CD14-positive monocyte (primary cell): Measurements from ENCODE around the gene PDE6H. TPM values are rescaled to one million over a fixed set of nuclear protein-coding genes. Genes with fewer than 3 reads are reported as not detected.

Experiments
- DNase-seq, 3 donors: peaks; one replicate each; pipeline ENCODE4 v3.0.0-alpha.2; 2011 to 2022
- H2AFZ ChIP-seq: 2 replicates; pipeline ENCODE4 v1.6.0; 2012; ENCODE audit warnings: mild to moderate bottlenecking, low read depth, low read length, inconsistent platforms; ENCODE audit not compliant: insufficient read depth, poor library complexity, severe bottlenecking
- H3K27ac ChIP-seq, 2 donors: 1 replicate in 1 of 2; 2 replicates in 1 of 2; pipeline ENCODE4 v1.5.1; 2012 to 2013; ENCODE audit warnings: low read length in 2 of 2, control low read depth in 1 of 2, inconsistent platforms in 1 of 2, low read depth in 1 of 2, mild to moderate bottlenecking in 1 of 2
- H3K27me3 ChIP-seq, 2 donors: one replicate each; pipeline versions ENCODE4 v1.6.0 to v1.6.1; 2011 to 2013; ENCODE audit warnings: low read length in 2 of 2; ENCODE audit not compliant: control insufficient read depth in 2 of 2, insufficient read depth in 2 of 2
- H3K36me3 ChIP-seq, 2 donors: replicated peaks in 1 of 2; 1 replicate in 1 of 2; 2 replicates in 1 of 2; pipeline versions ENCODE4 v1.5.1 to v1.6.1; 2012 to 2013; ENCODE audit warnings: low read length in 2 of 2, control low read depth in 1 of 2, inconsistent platforms in 1 of 2, mild to moderate bottlenecking in 1 of 2; ENCODE audit not compliant: insufficient read depth in 2 of 2, control insufficient read depth in 1 of 2
- H3K4me1 ChIP-seq, 2 donors: 1 replicate in 1 of 2; 2 replicates in 1 of 2; pipeline versions ENCODE4 v1.5.1 to v1.6.1; 2012 to 2013; ENCODE audit warnings: low read length in 2 of 2, control low read depth in 1 of 2, inconsistent platforms in 1 of 2, mild to moderate bottlenecking in 1 of 2, moderate library complexity in 1 of 2; ENCODE audit not compliant: insufficient read depth in 2 of 2, control insufficient read depth in 1 of 2
- H3K4me2 ChIP-seq: replicated peaks from 2 replicates; pipeline ENCODE3; 2012; ENCODE audit warnings: low read length, moderate library complexity, mild to moderate bottlenecking; ENCODE audit not compliant: poor library complexity, severe bottlenecking; ENCODE audit errors: extremely low read depth
- H3K4me3 ChIP-seq, 3 experiments: fragments of 200-600 bp in 1 of 3; sonication (generic) in 1 of 3; replicated peaks in 1 of 3; 1 replicate in 2 of 3; 2 replicates in 1 of 3; pipeline ENCODE4 v1.5.1; 2011 to 2013; ENCODE audit warnings: low read length in 3 of 3, mild to moderate bottlenecking in 3 of 3, control low read depth in 2 of 3, low read depth in 2 of 3, inconsistent platforms in 1 of 3, moderate library complexity in 1 of 3
- H3K79me2 ChIP-seq: 2 replicates; pipeline ENCODE4 v1.6.0; 2012; ENCODE audit warnings: mild to moderate bottlenecking, control low read depth, inconsistent platforms, low read length, moderate library complexity; ENCODE audit not compliant: insufficient read depth
- H3K9ac ChIP-seq: 2 replicates; pipeline ENCODE4 v1.6.0; 2017; ENCODE audit warnings: low read length, mild to moderate bottlenecking; ENCODE audit not compliant: insufficient read depth, poor library complexity, severe bottlenecking
- H3K9me3 ChIP-seq, 2 donors: replicated peaks in 1 of 2; 1 replicate in 1 of 2; 2 replicates in 1 of 2; pipeline versions ENCODE4 v1.5.1 to v1.6.1; 2012 to 2013; ENCODE audit warnings: low read length in 2 of 2, control low read depth in 1 of 2; ENCODE audit not compliant: control insufficient read depth in 1 of 2, insufficient read depth in 1 of 2
- H4K20me1 ChIP-seq: 2 replicates; pipeline ENCODE4 v1.6.0; 2012; ENCODE audit warnings: mild to moderate bottlenecking, low read length, control low read depth, moderate library complexity; ENCODE audit not compliant: insufficient read depth
- H3K27ac Mint-ChIP-seq, 7 donors: one replicate each; pipeline ENCODE4 v1.8.0; 2020; ENCODE audit warnings: mild to moderate bottlenecking in 7 of 7, mixed read lengths in 7 of 7, moderate library complexity in 6 of 7, inconsistent platforms in 2 of 7
- H3K27me3 Mint-ChIP-seq, 3 donors: one replicate each; pipeline ENCODE4 v1.8.0; 2021 to 2022; ENCODE audit warnings: low read depth in 3 of 3, mild to moderate bottlenecking in 3 of 3, mixed read lengths in 3 of 3, moderate library complexity in 3 of 3, inconsistent platforms in 1 of 3
- H3K36me3 Mint-ChIP-seq, 2 donors: one replicate each; pipeline ENCODE4 v1.8.0; 2020; ENCODE audit warnings: mixed read lengths in 2 of 2, inconsistent platforms in 1 of 2, mild to moderate bottlenecking in 1 of 2
- H3K4me1 Mint-ChIP-seq: one replicate; pipeline ENCODE4 v1.8.0; 2020; ENCODE audit warnings: mild to moderate bottlenecking, mixed read lengths
- H3K4me3 Mint-ChIP-seq, 2 donors: one replicate each; pipeline ENCODE4 v1.8.0; 2020; ENCODE audit warnings: mild to moderate bottlenecking in 2 of 2, mixed read lengths in 2 of 2, moderate library complexity in 1 of 2
- H3K9me3 Mint-ChIP-seq, 7 donors: one replicate each; pipeline ENCODE4 v1.8.0; 2020 to 2022; ENCODE audit warnings: mixed read lengths in 7 of 7, mild to moderate bottlenecking in 6 of 7, moderate library complexity in 6 of 7, inconsistent platforms in 2 of 7
- WGBS: methylation state at CpG from one replicate; pipeline ENCODE4 v1.1.5; 2013; ENCODE audit warnings: missing lambda C conversion rate; ENCODE audit not compliant: insufficient coverage; 5-methylcytosine and 5-hydroxymethylcytosine counted together
- intact Hi-C, 2 donors: fragments of 100-400 bp; cut with micrococcal nuclease; formaldehyde crosslinking; loops; one replicate each; pipeline versions ENCODE4 v1.15.0 to v1.15.1; 2023
- polyA plus RNA-seq, 3 donors: library from polyadenylated mRNA; depleted of rRNA in 1 of 3; unstranded in 2 of 3; stranded (reverse) in 1 of 3; fragments of 300-500 nt in 2 of 3; fragments of >200 nt in 1 of 3; fragmentation: Illumina TruSeq in 2 of 3; gene quantifications; 1 replicate in 2 of 3; 2 replicates in 1 of 3; pipeline ENCODE4 v1.2.3, GENCODE V29; 2012 to 2021
- TF ChIP-seq, protein P1 (sequence below): fragments of 200-600 bp; IDR thresholded peaks from one replicate; pipeline ENCODE4 v1.8.0; 2022; ENCODE audit warnings: antibody characterized with exemption, mild to moderate bottlenecking

The PDE6H gene
- polyA plus RNA-seq, 3 donors = 0.33 to 0.56 TPM; not detected in 1

DNA sequence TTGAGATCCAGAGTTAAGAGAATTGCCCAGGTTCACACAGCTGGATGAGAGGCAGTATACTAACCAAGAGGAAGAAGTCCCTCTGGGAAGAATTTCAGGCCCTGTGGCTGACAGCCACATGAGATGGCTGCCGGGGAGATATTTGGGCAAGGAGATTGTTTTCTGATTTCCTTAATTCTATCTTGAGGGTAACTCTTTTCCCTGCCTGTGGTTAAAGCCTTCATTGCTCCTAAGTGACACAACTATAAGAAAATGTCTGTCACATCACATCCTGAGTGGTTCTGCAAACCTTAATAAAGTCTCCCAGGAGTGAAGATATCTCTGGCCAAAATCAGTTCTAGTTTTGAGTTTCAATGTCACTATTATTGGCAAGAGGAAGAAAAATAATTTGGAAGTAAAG is 21.0 kb upstream of the PDE6H start:
- H3K4me3 Mint-ChIP-seq = peak overlapping the region in 1 of 2 donors; percentile 31

DNA sequence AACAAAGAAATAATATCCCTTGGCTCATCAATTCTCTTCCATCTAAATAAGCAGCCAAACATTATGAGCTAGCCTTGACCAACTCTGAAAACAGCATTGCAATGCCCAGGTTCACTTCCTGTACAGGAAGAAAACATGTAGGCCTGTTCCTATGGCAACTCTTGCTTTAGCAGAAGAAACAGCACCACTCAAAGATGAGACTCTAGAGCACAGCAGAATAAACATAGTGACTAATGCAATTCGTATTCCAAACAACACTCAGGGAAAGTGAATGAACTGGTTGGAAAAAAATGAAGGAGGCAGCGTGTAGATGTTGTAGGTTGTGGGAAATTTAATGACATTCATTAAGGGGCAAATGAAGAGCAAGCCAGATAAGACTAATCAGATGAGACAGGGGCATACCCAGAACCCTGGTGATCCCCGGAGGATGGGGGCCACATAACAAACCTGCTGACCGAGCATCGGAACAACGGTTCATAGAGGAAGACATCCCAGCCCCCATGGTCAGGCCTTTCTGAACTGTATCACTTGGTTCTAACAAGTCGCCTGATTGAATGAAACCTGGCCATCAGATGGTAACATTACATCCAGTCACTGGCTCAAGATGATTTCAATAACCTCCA is 20.4 kb upstream of the PDE6H start:
- H2AFZ ChIP-seq = no peak overlapping the region
- peaks cover 0 to 2% (median 0%) of the 10 kb centered on the region in 7 donors for H3K9me3 Mint-ChIP-seq
- peak overlapping the region in 1 of 3 experiments; percentile 22 for H3K4me3 ChIP-seq

More for the DNA sequence above, 21.0 kb upstream of the PDE6H start:
- TF ChIP-seq, protein P1, sequence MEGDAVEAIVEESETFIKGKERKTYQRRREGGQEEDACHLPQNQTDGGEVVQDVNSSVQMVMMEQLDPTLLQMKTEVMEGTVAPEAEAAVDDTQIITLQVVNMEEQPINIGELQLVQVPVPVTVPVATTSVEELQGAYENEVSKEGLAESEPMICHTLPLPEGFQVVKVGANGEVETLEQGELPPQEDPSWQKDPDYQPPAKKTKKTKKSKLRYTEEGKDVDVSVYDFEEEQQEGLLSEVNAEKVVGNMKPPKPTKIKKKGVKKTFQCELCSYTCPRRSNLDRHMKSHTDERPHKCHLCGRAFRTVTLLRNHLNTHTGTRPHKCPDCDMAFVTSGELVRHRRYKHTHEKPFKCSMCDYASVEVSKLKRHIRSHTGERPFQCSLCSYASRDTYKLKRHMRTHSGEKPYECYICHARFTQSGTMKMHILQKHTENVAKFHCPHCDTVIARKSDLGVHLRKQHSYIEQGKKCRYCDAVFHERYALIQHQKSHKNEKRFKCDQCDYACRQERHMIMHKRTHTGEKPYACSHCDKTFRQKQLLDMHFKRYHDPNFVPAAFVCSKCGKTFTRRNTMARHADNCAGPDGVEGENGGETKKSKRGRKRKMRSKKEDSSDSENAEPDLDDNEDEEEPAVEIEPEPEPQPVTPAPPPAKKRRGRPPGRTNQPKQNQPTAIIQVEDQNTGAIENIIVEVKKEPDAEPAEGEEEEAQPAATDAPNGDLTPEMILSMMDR = no peak
- Mint-ChIP-seq H3K9me3 (peaks cover 0 to 2% (median 0%) of the 10 kb centered on the region in 7 donors), H3K4me1 (peaks cover 76% of the 10 kb centered on the region), H3K36me3 (peaks cover 47 to 63% of the 10 kb centered on the region in 2 donors), H3K27ac (peak overlapping the region; percentile 90 to 99 (median 96)), H3K27me3 (no peaks in the 10 kb centered on the region)
- H2AFZ ChIP-seq = no peak overlapping the region
- no peaks in the 10 kb centered on the region for H3K27me3 ChIP-seq
- peaks cover 41 to 42% of the 10 kb centered on the region in 2 donors for H3K36me3 ChIP-seq
- H4K20me1 ChIP-seq = peaks cover 97% of the 10 kb centered on the region
- no peaks in the 10 kb centered on the region for H3K9me3 ChIP-seq
- intact Hi-C loops = loop anchor here in 1 of 2 donors (5.0 to 10.0 kb wide), 3 partner anchors 40 to 753 kb away; partner anchors contain the start of gene PLBD1
- H3K4me1 ChIP-seq = peaks cover 85 to 86% of the 10 kb centered on the region in 2 donors
- WGBS = no CpG with 5 or more reads among the region's 1 CpG
- peak overlapping the region in 1 of 3 experiments; percentile 3 for H3K4me3 ChIP-seq
- H3K79me2 ChIP-seq = peaks cover 100% of the 10 kb centered on the region
- no peak overlapping the region for H3K9ac ChIP-seq
- DNase-seq = peak in 1 of 3 donors; percentile 28
- H3K4me2 ChIP-seq = peak overlapping the region; percentile 48
- H3K27ac ChIP-seq = peak overlapping the region; percentile 80 to 89

More for the DNA sequence above, 20.4 kb upstream of the PDE6H start:
- Mint-ChIP-seq H3K27ac (peak overlapping the region; percentile 90 to 99 (median 96)), H3K4me1 (peaks cover 81% of the 10 kb centered on the region), H3K4me3 (peak overlapping the region in 1 of 2 donors; percentile 69), H3K36me3 (peaks cover 43 to 58% of the 10 kb centered on the region in 2 donors), H3K27me3 (no peaks in the 10 kb centered on the region)
- Histone ChIP-seq H3K4me1 (peaks cover 90 to 92% of the 10 kb centered on the region in 2 donors), H3K36me3 (peaks cover 36% of the 10 kb centered on the region in 2 donors), H3K27ac (peak overlapping the region; percentile 80 to 89), H4K20me1 (peaks cover 97% of the 10 kb centered on the region), H3K79me2 (peaks cover 100% of the 10 kb centered on the region), H3K9me3 (no peaks in the 10 kb centered on the region), H3K9ac (no peak overlapping the region), H3K4me2 (peak overlapping the region; percentile 48), H3K27me3 (no peaks in the 10 kb centered on the region)
- 29% methylated on average over 5 of the region's 7 CpGs for WGBS
- DNase-seq = peak; percentile 79 to 96 (median 92)
- intact Hi-C loops = loop anchor here in 1 of 2 donors (5.0 to 10.0 kb wide), 3 partner anchors 40 to 752 kb away; partner anchors contain the start of gene PLBD1
- TF ChIP-seq, protein P1 = no peak
